AG09319 (cell line): ENCODE measurements around the gene ABCC1.

Experiments used
- DNase-seq: peaks from one replicate; pipeline ENCODE4 v3.0.0-alpha.2; 2010; ENCODE audit warnings: low read depth; ENCODE audit errors: extremely low read depth
- TF ChIP-seq, protein P1 (sequence below): IDR thresholded peaks from 2 replicates; pipeline ENCODE4 v1.5.1; 2011; ENCODE audit warnings: low read depth, mild to moderate bottlenecking, inconsistent platforms, low read length, moderate library complexity

ABCC1 gene

DNA sequence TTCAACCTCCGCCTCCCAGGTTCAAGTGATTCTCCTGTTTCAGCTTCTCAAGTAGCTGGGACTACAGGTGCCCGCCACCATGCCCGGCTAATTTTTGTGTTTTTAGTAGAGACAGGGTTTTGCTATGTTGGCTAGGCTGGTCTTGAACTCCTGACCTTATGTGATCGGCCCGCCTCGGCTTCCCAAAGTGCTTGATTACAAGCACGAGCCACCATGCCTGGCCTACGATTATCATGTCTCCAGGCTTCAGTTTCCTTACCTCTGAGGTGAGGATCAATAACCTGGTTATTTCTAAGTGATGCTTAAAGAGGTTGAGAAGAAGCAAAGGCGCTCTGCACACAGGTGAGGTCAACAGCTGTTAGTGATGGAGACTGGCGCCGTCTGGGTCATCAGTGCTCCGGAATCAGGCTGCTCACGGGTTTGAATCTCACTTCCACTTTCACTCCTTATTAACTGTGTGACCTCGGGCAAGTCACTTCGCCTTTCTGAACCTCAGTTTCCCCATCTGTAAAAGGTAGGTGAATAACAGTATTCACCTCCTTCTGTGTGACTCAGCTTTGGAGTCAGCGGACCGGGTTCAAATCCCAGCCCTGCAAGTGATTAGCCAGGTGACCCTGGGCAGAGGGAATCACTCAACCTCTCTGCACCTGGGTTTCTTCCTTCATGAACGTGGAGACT is 745 bp upstream of the ABCC1 start:
- TF ChIP-seq, protein P1, sequence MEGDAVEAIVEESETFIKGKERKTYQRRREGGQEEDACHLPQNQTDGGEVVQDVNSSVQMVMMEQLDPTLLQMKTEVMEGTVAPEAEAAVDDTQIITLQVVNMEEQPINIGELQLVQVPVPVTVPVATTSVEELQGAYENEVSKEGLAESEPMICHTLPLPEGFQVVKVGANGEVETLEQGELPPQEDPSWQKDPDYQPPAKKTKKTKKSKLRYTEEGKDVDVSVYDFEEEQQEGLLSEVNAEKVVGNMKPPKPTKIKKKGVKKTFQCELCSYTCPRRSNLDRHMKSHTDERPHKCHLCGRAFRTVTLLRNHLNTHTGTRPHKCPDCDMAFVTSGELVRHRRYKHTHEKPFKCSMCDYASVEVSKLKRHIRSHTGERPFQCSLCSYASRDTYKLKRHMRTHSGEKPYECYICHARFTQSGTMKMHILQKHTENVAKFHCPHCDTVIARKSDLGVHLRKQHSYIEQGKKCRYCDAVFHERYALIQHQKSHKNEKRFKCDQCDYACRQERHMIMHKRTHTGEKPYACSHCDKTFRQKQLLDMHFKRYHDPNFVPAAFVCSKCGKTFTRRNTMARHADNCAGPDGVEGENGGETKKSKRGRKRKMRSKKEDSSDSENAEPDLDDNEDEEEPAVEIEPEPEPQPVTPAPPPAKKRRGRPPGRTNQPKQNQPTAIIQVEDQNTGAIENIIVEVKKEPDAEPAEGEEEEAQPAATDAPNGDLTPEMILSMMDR = no peak
- DNase-seq = no peak

DNA sequence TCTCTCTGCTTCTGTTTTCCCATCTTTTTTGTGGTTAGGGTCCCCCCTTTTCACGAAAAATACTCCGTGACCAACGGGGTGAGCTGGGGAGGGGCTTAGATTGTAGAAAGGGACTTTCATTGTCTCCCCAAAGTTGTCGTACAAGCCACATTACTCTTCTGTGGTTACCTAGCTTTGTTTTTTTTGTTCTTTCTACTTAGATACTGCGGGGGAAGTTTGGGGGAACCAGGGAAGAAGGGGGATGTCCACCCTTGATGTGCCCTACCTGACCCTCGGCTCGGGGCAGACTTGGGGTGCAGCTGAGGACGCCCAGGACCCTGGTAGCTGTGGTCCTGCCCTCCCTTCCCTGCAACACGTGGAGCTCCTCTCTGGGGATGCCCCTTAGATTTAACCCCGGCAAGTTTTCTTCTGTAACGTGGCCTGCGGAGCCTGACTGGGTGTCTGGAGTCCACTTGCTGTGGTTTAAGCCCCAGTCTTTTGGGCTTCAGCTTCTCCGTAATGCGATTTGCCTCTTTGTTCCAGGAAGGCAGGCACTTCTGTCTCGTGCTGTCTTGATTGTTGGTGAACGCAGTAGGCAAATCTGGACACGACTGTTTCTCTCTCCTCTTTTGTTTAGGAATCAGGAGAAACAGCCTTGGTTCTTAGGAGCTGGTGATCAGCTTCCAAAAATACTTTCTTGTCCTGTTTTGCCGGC is 892 bp downstream of the ABCC1 start:
- TF ChIP-seq, protein P1 = no peak
- no peak for DNase-seq

DNA sequence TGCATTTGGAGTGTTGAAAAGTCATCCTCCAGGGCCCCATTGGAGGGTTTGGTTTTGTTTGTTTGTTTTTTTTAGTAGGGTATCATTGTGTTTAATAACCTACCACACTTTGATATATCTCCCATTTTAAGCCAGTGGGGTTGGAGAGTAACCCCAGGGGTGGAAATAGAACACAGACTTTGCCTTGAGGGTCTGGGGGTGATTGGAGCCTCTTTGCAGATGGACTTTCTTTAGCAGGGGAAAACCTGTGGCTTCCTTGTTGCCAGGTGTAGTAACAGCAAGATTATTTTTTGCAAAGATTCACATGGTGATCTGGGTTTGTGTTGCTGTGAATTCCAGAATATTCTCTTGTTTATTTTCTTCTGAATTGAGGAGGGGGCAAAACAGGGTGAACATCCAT is 1.5 kb downstream of the ABCC1 start:
- no peak for DNase-seq
- TF ChIP-seq, protein P1 = no peak

DNA sequence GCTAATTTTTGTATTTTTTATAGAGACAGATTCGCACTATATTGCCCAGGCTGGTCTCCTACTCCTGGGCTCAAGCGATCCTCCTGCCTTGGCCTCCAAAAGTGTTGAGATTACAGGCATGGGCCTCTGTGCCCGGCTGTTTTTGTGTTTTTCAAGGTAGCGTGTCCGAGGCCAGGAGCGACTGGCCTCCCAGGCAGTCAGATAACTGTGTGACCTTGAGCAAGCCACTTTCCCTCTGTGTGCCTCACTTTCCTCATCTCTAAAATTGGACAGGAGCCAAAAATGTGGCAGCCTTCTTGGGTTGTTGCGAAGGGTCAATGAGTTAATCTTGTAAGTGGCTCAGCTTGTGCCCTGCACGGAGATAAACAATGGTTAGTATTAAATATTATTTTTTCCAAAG is 2.4 kb downstream of the ABCC1 start:
- TF ChIP-seq, protein P1 = no peak
- DNase-seq = no peak

DNA sequence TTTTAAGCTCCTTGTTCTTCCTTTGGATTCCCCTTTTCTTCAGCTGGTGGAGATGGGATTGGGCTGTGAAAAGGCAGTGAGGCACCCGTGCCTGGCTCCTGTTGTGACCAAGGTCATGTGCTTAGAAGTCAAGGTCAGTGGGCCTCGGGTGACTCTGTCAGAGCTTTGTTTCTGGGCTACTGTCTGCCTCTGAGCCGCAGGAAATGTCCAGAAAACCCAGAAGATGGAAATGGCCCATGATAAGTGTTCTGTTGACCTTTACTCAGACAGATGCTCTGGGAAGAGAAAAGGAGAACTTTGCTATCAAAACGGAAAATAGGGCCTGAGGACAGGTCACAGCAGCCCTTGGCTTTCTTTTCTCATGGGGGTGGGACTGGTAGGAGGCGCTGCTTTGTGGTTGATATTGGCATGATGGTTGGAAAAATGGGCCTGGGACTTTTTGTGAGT is 2.9 kb downstream of the ABCC1 start:
- no peak for DNase-seq
- TF ChIP-seq, protein P1 = no peak

DNA sequence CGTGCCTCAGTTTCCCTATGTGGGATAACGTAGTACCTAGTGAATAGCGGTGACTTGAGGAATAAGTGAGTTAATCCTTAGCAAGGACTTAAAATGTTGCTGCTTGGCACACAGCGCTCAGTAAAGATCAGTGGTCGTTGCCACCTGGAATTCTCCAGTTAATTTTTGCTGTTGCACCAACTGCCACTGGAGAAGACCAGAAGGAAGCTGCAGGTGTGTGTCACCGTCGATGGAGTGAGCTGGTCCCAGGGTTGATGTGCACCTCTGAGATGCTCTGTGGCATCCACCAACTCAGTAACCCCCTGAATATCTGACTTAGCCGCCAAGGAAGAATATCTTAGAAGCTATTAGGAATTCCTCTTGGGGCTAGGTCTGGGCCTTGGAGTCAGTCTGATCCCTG is 4.1 kb downstream of the ABCC1 start:
- TF ChIP-seq, protein P1 = no peak
- DNase-seq = no peak
